GM19397 (cell line): ENCODE measurements around the gene MACROD2.
A peak's percentile ranks its signal among the peaks of the same experiment; 100 is the strongest.

Experiments used
- ATAC-seq: cut with Tn5 transposase; IDR thresholded peaks from one replicate; pipeline ENCODE4 v1.9.1; 2021; ENCODE audit warnings: mild to moderate bottlenecking, moderate library complexity; ENCODE audit not compliant: unreplicated experiment

The MACROD2 gene

DNA sequence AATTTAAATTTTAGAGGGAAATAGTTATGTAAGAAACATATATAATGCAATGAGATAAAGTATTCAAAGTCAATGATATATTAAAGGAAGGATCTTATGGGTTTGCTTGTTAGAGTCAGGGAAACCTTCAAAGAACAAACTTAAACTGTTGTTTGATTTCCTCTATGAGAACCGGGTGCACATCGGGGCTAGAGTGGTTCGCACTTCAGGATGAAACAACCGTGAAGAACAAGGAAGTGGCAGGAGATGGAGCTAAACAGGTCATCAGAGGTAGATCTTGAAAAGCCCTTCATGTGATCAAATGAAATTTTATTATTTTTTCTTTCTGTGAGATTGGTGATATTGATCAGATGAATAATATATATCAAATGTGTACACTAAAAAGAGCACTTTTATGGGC, 1294.0 kb downstream of the MACROD2 start:
- ATAC-seq = no peak

DNA sequence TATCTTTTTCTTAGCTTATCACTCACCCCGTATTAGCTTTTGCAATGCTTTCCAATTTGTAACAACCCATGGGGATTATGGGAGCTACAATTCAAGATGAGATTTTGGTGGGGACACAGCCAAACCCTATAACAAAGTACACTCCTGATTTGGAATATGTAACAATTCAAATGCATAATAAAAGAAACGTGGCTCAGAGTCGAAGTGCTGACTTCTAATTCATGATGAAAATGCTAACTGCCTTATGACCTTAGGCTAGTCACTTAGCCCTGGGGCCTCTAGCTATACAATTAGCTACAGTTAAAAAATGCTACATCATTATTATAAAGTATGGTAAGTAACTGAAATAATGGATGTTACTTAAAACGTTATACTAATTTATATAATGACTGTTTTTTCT, 1297.1 kb downstream of the MACROD2 start:
- ATAC-seq = no peak

DNA sequence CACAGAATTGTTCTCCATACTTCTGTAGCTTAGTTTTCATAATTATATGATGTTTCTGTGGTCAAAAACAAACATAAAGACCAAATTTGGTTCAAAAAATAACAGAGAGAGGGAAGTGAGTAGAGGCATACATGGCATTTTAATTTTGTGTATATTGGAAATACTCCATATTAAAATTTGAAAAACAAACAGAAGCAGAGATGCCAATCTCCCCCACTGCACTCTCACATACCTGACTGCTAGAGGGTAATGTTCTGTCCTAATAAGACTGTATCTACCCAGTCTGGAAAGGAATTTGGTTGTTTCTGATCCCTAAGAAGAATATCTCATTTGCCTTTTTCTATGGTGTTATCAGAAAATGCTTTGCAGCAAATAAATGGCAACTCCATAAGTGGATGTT, 1301.1 kb downstream of the MACROD2 start:
- no peak for ATAC-seq

DNA sequence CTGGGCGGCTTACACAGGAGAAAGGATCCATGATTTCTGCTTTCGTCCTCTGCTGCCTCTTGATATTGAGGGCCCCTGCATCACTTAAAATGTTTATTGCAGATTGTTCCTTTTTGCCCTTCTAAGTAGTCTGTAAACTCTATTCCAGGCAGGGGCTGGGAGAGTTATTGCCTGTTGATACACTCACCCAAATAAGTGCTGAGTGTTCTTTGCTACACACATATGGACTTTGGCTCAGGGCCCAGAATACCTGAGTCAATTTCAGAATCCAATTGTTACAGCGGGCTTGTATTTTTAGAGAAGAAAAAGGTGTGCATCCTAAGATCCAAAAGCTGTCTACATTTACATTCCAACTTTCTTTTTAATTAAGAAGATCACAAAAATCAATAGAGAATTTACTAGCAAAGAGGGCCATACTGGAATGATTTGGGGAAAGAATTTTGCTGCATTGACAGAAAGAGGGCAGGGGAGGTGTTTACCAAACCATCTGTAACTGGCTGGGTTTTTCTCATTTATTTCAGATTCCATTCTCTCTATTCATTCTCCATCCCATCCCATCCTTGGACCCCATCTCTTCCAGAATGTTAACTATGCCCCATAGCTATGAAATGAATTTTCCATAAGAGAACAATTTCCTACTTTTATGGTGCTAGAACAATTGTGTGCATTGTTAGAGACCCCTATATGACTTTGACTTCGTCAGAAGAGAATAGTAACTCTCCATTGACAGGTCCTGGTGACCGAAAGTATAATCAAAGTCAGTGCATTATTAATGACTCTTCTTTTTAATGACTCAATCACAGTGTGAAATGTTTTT, 1302.0 kb downstream of the MACROD2 start:
- ATAC-seq = no peak

DNA sequence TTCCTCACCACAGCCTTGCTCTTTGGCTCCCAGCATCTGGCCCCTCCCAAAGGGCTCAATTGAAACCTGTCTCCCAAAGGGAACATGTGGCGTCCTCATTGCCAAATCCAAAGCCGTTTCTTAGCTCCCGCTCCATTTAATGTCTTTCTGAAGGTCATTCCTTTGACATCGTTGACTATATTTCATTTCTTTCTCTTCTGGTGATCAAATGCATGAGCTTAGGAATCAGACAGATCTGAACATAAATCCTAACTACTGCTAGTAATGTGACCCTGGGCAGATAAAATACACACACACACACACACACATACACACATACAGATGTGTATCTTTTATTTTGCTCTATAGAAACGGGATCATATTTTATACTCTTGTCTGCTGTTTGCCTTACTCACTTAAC, 1306.8 kb downstream of the MACROD2 start:
- no peak for ATAC-seq

DNA sequence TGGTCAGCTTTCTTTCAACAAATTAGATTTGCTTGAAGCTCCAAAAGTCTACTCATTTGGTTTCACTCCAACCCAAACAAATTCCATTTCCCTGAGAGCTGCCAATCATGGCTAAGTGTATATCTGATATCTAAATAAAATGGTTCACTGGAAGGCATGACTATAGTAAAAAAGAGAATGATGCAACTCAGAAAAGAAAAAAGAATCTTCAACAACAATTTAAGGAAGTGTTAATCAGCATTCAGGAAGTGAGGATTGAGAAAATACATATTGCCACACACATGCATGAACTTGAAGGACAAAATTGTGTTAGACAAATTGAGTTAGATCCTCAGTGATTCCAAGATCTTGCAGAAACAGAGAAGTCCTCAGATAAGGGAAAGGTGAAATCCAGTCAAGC, 1315.0 kb downstream of the MACROD2 start:
- no peak for ATAC-seq

DNA sequence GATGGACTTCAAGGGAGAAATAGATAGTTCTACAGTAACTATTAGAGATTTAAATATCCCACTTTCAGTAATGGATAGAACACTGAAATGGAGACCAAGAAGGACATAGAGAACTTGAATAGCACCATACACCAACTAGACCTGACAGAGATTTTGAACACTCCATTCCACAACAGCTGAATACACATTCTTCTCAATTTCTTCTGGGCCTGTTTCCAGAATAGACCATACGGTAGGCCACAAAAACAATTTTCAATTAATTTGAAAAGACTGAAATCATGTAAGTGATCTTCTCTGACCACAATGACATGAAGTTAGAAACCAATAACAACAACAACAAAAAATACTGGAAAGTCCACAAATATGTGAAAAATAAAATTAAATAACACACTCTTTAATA, 1321.2 kb downstream of the MACROD2 start:
- ATAC-seq = no peak

DNA sequence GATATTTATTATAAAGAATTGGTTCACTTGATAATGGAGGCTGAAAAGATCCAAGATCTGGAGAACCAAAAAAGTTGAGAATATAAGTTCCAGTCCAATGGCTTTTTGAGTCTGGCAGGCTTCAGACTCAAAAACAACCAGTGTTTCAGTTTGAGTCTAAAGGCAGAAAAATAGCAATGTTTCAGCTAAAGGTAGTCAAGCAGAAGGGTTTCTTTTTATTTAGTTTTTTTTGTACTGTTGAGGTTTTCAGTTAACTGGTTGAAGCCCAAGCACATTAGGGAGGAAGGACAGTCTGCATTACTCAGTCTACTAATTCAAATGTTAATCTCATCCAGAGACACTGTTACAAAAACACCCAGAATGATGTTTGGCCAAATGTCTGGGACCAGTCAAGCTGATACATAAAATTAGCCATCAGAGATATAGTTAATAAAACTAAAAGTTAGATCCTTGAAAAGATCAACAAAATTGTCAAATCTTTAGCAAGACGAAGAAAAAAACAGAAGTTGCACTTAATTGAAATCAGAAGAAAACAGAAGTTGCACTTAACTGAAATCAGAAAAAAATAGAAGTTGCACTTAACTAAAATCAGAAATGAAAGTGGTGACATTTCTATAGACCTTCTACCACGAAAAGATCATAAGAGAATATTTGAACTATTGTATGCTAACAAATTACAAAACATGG, 1322.4 kb downstream of the MACROD2 start:
- ATAC-seq = peak; percentile 80

DNA sequence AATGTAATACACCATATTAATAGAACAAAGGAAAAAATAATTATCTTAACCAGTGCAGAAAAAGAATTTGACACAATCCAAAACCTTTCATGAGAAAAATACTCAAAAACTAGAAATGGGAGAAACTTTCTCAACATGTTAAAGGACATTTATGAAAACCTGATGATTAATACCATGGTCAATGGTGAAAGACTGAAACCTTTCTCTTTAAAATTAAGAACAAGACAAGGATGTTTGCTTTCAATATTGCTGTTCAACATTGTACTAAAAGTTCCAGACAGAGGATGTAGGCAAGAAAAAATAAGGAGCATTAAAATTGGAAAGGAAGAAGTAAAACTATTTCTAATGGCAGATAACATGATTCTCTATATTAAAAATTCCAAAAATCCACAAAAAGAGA, 1323.4 kb downstream of the MACROD2 start:
- ATAC-seq = no peak

DNA sequence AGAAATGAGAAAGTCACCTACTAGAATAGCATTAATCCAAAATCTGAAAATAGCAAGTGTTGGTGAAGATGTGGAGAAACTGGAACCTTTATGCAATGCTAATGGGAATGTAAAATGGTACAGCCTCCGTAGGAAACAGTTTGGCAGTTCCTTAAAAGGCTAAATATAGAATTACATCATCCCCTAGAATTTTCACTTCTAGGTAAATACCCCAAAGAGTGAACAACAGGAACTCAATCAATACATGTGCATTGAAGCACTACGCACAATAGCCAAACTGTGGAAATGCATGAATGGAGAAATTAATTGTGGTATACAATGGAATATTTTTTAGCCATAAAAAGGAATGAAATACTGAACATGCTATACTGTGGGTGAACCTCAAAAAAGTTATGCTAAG, 1324.1 kb downstream of the MACROD2 start:
- ATAC-seq = no peak

DNA sequence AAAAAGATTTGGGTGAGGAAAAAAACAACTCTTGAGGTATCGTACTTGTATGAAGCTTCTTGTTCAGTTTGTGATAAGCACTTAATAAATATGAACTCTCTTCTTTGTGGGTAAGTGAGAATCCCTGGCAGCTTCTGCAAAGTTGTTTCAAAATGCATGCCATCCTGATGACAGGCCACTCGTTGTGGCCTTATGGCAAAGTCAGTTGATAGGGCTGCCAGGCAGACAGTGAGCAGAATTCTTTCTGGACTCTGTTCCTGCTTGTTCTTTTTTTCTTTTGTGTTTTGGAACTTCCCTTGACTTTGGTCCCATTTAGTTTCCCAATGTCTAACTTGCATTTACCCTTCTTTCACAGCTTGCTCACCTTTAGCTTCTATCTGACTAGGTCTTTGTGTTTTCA, 1325.6 kb downstream of the MACROD2 start:
- ATAC-seq = no peak

DNA sequence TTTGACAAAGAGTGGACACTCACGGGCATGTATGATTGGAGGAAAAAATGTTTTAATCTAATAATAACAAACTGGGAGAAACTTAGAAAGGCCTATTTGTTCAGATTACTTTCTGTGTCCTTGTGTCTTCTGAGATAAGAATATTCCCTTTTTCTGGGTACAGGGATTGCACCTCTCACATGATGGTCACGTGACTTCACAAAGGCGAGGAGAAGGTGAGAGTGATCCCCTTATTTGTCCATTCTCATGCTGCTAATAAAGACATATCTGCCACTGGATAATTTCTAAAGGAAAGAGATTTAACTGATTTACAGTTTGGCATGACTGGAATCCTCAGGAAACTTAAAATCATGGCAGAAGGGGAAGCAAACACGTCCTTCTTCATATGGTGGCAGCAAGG, 1331.8 kb downstream of the MACROD2 start:
- no peak for ATAC-seq

DNA sequence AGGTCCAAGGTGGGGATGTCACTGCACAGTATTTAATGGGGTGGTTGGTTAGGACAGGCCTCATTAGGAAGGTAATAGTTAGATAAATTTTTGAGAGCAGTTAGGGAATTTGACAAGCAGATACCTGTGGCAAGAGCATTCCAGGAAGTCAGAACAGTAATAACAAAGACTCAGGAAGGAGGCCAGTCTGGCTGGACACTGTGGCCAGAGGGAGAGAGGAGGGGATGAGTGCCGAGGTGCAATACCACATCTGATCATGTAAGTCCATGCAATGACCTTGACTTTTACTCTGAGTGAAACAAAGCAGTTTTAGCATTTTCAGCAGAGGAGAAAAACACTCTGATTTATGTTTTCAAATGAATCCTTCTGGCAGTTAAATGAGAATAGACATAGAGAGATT, 1332.8 kb downstream of the MACROD2 start:
- no peak for ATAC-seq

DNA sequence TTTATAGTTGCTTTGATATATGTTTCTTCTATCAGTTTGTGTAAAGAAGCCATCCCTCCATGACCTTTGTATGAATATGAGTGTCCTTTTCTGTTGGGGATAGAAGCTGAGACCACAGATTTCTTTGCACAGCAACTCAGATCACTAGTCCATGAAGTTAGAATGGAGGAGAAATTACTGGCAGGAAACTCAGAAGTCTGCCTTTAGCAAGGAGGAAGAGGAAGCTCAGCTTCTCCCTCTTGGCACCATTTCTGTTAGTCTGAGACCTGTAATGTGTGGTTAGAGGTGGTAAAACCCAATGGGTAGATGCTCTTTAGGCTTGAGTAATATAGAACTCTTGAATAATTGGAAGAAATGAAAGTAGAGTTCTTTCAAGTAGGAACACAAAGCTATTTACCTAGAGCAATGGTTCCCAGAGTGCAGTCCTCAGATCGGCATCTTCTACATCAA, 1337.4 kb downstream of the MACROD2 start:
- ATAC-seq = peak; percentile 78

DNA sequence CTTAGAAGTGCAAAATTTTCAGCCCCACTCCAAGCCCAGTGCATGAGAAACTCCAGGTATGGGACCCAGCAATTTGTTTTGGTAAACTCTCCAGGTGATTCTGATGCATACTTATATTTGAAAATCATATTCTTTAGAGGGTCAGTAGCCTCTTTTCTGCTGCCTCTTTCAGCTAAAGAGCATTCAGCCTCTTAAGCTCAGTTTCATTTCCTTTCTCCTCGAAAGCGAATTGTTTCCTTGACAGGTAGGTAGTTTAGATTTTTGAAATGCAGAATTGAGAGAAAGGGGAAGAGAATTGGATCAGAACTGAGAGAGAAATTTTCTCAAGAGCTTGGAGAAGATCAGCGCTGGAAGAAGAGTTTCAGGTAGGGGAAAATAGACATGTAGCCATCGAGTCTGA, 1337.9 kb downstream of the MACROD2 start:
- peak; percentile 46 for ATAC-seq

DNA sequence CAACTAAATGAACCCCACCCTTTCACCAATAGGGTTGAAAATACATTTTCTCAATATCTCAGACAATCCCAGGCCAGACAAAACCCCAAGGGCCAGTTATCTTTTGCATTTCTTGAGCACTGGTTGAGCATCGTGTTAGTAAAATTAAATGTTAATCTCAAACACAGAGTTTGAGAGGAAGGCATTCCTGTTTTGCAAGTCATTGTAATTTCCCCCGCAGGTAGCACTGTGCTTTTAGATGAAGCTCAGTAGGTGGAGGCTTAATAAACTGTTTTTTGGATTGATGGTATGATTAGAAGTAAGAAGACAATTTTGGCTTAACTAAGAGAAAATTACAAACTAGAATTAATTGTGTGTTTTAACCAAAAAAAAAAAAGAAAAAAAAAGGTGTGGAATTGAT, 1340.7 kb downstream of the MACROD2 start:
- ATAC-seq = no peak

DNA sequence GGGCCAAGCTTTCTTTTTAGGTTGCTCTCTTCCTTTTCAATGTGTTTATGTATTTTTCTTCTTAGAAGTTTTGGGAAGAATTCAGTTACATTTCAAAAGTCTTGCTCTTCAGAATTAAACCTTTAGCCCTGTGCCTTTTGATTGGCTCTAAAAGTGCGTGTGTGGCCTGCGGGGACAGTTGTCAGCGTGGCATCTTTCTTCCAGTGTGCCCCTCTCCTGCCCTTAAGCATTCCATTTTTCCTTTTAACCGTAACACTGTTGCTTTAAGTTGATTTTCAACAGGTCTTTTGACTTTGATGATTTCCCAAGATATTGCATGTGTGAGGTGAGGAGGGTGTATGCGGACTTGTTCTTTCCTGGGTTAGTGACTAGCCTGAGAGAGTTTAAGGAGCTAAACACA, 1341.2 kb downstream of the MACROD2 start:
- ATAC-seq = no peak

DNA sequence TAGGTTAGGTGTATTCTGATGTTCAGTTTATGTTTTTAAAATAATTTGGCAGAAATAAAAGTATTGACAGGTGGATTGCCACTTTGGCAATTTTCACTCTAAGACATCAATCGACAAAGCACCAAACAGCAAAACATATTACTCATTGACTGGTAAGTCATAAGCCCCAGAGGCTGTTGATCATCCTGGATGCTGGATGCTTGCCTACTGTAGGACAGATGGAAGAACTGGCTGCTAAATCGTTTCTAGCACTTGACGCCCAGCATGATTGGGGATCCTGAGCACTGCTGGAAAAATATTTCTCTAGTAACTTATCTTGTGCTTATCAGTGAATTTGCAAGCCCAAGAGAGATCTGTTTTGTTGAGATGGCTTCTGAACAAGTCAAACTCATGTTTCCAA, 1343.9 kb downstream of the MACROD2 start:
- ATAC-seq = no peak

DNA sequence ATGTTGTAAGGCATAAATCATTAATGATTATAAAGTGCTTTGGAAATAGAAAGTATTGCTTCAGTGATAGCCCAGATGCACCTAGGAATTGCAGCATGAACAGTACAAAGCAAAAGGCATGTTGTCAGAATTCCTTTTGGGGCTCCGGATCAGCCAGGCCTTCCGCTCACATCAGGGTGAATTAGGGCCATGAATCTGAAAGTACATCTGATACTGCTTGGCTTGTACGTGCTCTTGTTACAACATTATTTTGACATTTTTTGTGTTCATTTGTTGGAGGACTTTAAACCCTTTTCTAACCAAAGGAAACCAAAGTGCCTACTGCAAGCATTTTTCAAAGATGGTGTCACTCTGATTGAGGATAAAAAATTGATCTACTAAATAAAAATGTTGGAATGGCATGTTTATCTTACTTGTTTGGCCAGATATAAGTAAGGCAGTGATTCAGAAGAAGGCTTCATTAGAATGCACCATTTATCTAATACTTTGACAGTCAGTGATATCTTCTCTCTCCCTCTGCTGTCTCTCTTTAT, 1347.7 kb downstream of the MACROD2 start:
- ATAC-seq = no peak

DNA sequence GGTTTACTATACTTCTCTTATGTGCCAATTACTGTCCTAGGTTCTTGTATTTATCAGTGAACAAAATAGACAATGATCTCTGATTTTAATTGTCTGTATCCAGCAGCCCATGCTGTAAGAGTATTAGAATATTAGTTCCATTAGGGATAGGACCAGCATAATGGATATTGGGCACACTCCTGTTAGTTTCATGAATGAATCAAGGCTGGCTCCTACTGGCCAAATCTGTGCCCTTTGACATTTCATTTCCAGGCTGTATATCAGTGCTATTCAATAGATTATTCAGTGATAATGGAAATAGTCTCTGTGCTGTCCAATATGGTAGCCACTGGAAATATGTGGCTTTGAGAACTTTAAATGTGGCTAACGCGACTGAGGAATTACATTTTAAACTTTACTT, 1350.0 kb downstream of the MACROD2 start:
- ATAC-seq = no peak

DNA sequence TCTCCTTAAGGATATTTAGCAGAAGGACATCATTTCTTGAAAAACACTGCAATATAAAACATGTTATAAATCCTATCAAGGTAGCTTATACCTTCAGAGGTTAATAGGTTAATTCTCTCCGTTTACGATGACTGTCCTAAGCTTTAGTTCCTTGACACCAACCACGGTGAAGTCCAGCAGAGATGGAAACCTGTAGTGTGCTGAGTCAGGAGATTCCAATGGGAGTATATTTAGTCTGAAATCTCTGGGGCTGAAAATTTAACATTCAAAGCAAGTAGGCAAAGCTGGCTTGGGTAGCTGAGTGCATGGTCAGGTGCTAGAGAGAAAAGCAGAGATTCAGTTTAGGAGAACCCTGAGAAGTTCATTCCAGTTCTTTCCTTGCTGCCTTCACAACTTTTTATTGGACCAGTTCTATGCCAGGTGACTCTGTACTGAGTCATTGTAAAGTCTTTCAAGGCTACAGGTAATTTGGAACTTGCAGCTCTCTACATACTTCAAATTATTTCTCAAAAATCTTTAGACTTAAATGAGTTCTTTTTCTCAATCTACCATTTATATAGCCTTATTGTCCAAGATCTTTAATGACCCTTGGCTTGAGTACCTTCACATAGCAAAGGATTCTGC, 1351.5 kb downstream of the MACROD2 start:
- no peak for ATAC-seq

DNA sequence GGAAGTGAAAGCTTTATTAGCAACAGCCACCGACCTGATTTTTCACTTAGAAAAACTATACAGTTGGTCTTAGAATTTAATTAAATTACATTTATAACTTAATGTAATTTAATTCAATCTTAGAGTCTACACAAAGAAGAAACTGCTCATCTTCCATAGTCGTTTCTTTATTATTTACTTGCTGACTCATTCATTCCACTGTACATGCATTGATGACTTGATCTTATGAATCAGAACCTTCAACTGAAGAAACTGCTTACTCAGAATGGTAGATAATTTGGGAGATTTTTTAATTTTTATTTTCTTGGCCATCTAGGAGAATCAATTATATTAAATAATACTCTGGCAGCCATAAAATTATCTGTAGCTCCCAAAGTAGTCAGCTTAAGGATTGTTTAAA, 1363.7 kb downstream of the MACROD2 start:
- ATAC-seq = no peak
